NCI-H2081 treated with DMSO at 0.1 percent for 48 hours (cell line): Measurements from ENCODE around the gene PLEKHN1.
"Not testable (repeated sequence)": the region's sequence is repeated elsewhere in the genome, so short reads cannot be mapped to it uniquely, and the experiment has no call there.

Experiments
- DNase-seq: peaks from one replicate; lab custom pipeline; 2025; lab: John Stamatoyannopoulos, UW

Gene PLEKHN1

DNA sequence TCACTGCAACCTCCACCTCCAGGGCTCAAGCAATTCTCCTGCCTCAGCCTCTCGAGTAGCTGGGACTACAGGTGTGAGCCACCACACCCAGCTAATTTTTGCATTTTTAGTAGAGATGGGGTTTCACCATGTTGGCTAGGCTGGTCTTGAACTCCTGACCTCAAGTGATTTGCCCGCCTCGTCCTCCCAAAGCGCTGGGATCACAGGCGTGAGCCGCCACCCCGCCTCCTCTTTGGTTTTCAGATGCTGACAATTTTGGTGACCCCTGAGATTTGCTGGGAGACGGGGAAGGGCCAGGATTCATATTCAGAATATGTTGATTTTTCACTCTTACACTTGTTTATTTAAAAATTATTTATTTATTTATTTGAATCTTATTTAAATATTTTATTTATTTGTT is 43.8 kb downstream of the PLEKHN1 start:
- DNase-seq, result not testable (repeated sequence)

DNA sequence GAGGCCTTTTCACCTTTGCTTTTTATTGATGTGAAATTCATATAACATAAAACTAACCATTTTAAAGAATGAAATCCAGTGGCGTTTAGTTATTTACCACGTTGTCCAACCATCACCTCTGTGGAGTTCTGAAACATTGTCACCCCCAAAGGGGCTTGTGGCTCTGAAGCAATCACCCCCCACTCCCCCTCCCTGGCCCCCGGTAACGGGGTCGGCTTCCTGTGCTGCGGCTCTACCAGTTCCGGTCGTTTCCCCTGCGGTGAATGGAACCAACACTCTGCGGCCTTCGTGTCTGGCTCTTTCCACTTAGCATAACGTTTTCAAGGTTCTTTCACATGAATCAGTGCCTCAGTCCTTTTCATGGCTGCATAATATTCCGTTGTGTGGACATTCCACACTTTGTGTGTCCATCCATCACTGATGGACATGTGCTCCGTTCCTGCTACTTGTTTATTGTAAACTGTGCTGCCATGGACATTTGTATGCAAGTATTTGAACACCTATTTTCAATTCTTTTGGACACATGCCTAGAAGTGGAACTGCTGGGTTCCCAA is 45.2 kb downstream of the PLEKHN1 start:
- DNase-seq, result no peak

DNA sequence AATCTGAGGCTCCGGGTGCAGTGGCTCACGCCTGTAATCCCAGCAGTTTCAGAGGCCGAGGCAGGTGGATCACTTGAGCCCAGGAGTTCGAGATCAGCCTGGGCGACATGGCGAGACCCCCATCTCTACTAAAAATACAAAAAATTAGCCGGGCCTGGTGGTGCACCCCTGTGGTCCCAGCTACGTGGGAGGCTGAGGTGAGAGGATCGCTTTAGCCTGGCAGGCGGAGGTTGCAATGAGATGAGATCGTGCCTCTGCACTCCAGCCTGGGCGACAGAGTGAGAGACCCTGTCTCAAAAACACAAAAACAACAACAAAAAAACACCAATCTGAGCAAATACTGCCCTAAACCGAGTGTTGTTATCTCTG is 46.4 kb downstream of the PLEKHN1 start:
- DNase-seq, result not testable (repeated sequence)

DNA sequence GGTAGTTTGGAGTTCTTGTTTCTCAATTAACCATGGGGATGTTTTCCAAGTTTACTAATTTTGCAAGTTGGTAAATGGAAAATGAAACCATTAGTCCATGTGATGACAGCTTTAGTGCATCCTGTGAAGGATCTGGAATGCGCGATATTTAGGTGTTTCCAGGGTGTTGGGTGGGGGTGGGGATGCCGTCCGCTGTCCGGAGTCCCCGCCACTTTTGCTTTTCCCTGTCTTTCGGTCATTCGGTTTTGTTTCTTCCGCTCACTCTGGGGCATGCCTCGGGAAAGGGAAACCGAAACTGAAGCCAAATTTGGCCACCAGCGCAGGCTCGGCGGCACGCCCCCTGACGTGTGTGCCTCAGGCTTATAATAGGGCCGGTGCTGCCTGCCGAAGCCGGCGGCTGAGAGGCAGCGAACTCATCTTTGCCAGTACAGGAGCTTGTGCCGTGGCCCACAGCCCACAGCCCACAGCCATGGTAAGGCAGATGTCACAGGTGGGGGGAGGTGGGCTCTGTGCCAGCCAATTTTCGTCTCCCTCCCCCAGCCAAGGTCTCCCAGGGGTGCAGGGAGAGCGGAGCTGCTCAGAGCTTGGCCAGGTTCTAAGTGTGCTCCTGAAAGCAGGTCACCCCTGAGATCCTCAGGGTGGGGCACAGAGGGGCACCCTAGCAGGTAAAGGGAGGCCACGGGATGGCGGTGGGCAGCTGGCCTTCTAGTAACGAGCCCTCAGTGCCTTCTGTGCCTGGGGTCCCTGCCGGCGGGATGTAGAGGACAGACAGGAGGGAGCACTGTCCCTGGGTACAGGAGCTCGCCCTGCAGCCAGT is 47.0 kb downstream of the PLEKHN1 start, which contains the start of gene ISG15:
ISG15 (plus strand) TSS at position 393 of the 817 bp plus-strand sequence; CDS start at position 470, 77 bp downstream.
- no peak for DNase-seq

DNA sequence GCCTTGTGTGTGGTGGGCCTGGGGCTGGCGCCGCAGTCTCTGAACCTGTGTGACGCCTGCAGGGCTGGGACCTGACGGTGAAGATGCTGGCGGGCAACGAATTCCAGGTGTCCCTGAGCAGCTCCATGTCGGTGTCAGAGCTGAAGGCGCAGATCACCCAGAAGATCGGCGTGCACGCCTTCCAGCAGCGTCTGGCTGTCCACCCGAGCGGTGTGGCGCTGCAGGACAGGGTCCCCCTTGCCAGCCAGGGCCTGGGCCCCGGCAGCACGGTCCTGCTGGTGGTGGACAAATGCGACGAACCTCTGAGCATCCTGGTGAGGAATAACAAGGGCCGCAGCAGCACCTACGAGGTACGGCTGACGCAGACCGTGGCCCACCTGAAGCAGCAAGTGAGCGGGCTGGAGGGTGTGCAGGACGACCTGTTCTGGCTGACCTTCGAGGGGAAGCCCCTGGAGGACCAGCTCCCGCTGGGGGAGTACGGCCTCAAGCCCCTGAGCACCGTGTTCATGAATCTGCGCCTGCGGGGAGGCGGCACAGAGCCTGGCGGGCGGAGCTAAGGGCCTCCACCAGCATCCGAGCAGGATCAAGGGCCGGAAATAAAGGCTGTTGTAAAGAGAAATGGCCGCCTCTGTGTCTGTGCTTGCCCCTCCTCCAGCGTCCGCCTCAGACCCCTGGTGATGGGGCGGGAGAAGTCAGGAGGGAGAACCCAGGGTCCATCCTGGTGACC is 47.8 kb downstream of the PLEKHN1 start:
- no peak for DNase-seq

DNA sequence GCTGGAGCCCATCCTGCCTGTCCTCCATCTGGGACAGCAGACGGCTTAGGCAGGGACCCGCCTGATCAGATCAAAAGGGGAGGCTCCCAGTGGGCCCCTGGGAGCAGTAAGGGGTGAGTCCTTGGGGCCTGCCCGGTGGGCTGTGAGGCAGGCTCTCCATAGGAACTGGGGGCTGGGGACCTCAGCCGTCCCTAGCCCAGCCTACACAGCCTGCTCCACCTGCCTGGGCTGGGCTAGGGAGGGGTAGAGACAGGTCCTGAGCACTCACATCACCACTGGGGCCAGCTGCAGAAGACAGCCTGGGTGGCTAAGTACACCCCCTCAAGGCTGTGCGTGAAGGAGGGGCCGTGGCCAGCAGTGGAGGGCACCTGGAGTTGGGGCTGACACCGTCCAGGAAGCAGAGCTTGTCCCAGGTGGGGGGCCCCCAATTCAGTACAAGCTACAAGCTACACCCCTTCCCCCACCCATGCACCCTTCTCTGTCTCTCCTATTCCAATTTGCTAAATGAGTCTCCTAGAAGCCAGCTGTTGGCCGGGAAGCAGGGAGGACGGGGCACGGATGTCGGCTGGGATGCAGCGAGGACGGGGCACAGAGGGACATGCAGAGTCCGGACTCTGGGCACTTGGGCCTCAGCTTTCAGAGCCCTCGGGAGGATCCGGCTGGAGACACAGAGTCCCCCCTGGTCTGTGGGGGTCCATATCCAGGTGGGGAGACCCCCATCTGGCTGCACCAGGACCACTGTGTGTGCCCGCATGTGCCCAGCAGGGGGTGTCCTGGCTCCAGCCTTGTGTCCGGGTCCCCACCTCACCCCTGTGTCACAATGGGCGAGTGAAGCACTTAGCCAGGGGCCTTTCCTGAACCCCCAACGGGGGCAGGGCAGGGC is 48.8 kb downstream of the PLEKHN1 start:
- no peak for DNase-seq

DNA sequence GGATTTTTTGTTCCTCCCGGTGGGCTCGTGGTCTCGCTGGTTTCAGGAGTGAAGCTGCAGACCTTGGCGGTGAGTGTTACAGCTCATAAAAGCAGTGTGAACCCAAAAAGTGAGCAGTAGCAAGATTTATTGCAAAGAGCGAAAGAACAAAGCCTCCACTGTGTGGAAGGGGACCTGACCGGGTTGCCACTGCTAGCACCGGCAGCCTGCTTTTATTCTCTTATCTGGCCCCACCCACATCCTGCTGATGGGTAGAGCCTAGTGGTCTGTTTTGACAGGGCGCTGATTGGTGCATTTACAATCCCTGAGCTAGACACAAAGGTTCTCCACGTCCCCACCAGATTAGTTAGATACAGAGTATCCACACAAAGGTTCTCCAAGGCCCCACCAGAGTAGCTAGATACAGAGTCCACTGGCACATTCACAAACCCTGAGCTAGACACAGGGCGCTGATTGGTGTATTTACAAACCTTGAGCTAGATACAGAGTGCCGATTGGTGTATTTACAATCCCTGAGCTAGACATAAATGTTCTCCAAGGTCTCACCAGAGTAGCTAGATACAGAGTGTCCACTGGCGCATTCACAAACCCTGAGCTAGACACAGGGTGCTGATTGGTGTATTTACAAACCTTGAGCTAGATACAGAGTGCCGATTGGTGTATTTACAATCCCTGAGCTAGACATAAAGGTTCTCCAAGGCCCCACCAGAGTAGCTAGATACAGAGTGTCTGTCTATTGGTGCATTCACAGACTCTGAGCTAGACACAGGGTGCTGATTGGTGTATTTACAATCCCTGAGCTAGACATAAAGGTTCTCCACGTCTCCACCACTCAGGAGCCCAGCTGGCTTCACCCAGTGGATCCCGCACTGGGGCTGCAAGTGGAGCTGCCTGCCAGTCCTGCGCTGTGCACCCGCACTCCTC is 51.4 kb downstream of the PLEKHN1 start:
- not testable (repeated sequence) for DNase-seq

DNA sequence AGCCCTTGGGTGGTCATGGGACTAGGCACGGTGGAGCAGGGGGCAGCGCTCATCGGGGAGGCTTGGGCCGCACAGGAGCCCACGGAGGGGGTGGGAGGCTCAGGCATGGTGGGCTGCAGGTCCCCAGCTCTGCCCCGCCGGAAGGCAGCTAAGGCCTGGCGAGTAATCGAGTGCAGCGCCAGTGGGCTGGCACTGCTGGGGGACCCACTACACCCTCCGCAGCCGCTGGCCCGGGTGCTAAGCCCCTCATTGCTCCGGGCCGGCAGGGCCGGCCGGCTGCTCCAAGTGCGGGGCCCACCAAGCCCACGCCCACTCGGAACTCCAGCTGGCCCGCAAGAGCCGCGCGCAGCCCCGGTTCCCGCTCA is 52.0 kb downstream of the PLEKHN1 start:
- DNase-seq, result not testable (repeated sequence)

DNA sequence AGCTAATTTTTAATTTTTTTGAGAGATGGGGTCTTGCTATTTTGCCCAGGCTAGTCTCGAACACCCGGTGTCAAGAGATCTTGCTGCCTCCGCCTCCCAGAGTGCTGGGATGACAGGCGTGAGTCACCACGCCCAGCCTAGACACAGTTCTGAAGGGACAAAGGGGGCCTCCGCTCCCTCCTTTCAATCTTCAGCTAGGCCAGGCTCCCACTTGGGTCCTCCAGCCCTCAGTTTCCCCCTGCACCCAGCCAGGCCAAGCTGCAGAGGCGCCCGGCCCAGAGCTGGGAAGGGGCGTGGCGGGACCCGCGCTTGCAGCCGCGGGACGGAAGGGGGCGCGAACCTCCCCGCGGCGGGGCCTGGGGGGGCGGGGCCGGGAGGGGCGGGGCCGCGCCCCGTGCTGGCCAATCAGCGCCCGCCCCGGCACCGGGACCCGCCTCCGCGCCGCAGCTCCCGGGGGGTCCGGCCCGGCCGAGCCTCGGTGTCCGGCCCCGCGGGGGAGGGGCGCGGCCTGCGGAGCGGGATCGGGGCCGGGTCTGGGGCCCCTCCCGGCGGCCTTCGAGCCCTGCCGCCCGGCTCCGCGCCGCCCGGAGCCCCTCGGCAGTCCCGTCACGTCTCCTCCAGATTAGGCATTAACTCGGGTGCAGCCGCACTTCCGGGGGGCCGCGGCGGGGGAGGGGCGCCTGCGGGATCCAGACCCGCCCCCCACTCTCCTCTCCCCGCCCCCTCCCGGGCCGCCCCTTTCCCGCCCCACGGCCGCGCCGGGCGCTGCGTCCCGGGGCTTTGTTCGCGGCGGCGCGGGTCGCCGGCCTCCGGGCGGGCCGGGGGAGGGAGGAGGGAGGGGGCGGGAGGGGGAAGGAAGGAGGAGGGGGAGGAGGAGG is 53.1 kb downstream of the PLEKHN1 start:
- DNase-seq, result no peak

DNA sequence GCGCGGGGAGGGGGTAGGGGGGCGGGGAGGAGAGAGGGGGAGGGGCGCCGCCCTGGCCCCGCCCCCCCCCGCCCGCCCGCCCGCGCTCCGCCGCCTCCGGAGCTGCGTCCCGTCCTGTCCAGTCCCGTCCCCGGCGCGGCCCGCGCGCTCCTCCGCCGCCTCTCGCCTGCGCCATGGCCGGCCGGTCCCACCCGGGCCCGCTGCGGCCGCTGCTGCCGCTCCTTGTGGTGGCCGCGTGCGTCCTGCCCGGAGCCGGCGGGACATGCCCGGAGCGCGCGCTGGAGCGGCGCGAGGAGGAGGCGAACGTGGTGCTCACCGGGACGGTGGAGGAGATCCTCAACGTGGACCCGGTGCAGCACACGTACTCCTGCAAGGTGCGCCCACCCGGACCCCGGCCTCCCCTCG is 53.7 kb downstream of the PLEKHN1 start, which contains the start of gene AGRN:
AGRN (plus strand) TSS at position 121 of the 405 bp plus-strand sequence; CDS start at position 174, 53 bp downstream.
- DNase-seq, result no peak

DNA sequence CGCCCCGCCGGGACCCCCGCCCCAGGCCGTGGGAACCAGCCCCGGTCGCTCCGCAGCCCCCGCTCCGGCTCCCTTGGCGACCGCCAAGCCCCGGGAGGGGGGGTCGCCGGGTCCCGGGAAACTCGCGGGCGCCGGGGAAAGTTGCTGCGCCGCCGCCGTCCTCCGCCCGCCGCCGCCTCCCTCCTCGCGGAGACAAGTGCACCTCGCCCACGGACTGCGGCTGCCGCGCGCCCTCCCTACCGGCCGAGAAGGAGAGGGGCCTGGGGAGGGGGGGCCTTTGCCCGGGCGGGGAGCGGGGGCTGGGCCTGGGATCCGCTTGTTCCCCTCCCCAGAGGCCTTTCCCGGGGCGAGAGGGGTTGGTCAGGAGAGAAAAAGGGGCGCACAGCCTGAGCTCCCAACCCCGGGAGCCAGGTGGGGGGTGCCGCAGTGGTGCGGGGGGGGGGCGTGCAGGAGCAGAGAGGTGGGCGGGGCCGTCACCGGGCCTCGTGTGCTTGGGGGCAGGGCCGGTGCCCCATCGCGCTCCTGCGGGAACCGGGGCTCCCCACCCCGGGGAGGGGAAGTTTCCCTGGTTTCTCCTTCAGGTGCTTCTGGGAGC is 54.2 kb downstream of the PLEKHN1 start:
- DNase-seq, result no peak

DNA sequence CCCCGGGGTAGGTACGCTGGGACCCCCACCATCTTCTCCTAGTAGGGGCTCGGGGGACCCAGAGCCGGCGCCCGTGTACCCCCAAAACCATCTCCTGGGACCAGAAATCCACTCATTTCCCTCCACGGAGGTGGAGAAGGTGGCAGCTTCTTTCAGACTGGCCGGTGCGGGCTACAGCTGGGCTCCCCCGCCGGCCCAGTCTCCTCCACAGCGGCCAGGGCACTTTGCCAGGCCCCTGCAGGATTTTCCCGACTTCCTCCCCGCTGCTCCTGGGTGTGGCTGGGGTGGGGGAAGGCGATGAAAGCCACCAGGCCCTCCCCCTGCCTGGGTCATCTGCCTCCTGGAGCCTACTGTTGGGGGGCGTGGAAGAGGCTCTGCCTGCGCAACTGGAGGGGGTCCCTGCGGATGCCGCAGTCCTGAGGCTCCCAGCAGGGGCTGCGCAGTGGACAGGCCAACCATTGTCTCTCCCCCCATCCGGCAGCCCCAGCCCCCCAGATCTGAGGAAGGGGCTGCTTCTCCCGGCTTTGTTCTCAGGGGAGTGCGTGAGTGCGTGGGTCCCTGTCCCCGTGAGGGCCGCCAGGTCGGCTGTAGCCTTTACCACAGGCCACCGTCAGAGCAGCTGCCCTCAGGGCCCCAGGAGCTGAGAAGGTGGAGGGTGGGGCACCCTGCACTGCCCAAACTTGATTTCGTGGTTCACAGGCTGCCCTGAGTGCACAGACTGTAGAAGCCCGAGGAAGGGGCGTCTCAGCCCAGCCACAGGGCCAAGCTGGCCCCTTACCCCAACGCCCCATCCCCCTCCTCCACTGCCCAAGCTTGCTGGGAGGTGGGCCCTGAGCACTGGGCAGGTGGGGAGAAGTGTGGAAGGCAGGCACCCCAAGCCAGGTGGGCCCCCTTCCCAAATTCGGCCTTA is 55.0 kb downstream of the PLEKHN1 start:
- DNase-seq, result no peak

DNA sequence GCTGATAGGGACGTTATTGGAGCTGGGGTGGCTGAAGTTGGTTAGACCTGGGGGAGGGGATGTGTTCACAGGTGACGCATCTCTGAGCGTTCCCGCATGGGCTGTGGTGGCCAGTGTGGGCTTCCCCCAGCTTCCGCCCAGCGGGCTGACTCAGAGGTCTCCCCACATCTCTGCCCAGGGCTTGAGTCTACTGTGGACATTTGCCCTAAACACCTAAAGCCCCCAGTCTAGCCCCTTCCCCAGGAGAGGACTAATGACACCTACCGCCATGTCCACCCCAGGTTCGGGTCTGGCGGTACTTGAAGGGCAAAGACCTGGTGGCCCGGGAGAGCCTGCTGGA is 55.6 kb downstream of the PLEKHN1 start:
- no peak for DNase-seq

DNA sequence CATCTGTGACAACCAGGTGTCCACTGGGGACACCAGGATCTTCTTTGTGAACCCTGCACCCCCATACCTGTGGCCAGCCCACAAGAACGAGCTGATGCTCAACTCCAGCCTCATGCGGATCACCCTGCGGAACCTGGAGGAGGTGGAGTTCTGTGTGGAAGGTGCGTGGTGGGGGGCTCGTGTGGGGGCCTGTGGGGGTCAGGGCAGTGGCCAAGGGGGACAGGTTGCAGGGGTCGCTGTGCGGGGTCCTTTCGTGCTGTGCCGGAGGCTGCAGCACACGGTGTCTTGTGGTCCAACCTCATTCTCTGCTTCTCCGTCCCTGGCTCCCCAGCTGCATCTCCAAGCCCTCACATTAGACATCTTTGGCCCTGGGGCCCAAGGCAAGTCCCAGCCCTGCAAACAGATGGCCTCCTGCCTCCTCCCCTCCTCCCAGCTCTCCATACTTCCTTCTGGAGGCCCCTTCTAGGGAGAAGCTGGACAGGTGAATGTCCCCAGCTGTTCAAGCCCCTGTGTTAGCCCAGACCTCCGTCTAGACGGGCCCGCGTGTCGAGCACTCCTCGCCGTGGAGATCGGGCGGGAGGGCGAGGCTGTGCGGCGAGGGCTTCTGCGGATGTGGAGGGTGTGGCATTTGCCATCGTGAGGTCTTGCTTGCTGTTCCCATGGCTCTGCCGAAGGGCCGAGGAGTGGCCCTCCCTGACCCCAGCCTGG is 56.2 kb downstream of the PLEKHN1 start:
- no peak for DNase-seq

DNA sequence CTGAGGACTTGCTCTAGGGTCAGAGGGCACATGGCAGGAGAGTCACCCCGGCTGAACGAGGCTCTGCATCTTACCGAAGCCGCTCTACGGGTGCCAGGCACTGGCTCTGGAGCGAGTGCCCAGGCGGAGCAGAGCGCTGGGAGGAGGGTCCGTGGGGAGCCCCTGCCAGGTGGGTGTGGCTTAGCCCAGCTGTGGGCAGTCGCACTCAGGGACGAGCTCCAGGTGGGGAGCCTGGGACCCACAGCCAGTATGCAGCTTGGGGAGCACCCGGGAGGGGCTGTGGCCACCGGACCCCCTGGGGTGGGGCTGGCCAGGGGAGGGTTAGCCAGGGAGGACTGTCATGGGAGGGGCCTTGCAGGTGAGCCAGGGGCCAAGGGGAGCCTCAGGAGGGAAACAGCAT is 57.4 kb downstream of the PLEKHN1 start:
- no peak for DNase-seq

DNA sequence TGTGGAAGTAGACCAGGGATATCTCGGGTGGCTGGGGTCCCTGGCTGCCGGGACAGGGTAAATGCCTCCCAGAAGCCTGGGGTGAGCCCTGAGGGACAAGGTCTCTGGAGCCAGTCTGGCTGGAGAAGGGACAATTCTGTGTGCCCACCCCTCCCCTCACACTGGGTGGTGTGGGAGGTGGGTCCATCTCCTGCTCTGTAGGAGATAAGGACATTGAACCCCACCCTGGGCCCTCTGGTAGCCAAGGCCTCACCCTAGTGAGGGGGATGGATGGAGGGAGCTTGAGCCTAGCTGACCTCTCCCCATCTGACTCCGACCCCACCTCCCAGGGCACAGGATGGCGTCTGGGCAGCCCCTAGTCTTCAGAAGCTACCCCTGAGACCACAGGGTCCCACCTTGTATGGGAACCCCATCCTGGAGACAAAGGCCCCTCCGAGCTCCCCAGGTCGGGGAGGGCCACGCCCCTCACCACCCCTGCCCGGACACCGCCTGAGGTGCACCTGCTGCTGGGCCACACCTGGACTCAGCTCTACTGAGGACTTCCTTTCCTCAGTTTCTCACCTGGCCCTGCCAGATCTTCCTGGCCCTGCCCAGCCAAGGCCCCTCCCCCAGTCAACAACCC is 58.0 kb downstream of the PLEKHN1 start:
- no peak for DNase-seq
